Omental fat pad (tissue), 4 donors: ENCODE measurements around the gene CFAP20. TPM values are rescaled to one million over a fixed set of nuclear protein-coding genes. Genes with fewer than 3 reads are reported as not detected.
A peak's percentile ranks its signal among the peaks of the same experiment; 100 is the strongest.

ENCODE experiments used
- ATAC-seq: fragments of 150-250 bp; one replicate; pipeline ENCODE4 v1.9.1; 2016; ENCODE audit warnings: mild to moderate bottlenecking, moderate library complexity; ENCODE audit not compliant: low FRiP score
- DNase-seq: peaks from one replicate; pipeline ENCODE4 v3.0.0-alpha.2; 2019; ENCODE audit warnings: low spot score
- CTCF ChIP-seq, 3 donors: fragments of 450-650 bp; IDR thresholded peaks; one replicate each; pipeline ENCODE4 v1.5.1; 2016 to 2017; ENCODE audit warnings: antibody characterized with exemption in 3 of 3, mild to moderate bottlenecking in 3 of 3, moderate library complexity in 2 of 3
- total RNA-seq, 4 donors: library from RNA; depleted of rRNA; stranded (reverse); fragments of >200 nt; gene quantifications; one replicate each; pipeline ENCODE4 v1.1.0, GENCODE V29; 2016

The CFAP20 gene
- total RNA-seq, 4 donors from 2014 or later = 28.5 to 39.2 (median 33.8) TPM

GRCh38 chr16:58157951-58158540 is 28.9 kb upstream of the CFAP20 start:
- no peak for TF ChIP-seq CTCF (IDR thresholded peaks at IDR 0.05)
- DNase-seq (no peak), ATAC-seq (peak; percentile 14)

- ATAC-seq = no peak
- no peak for DNase-seq
- TF ChIP-seq CTCF (IDR thresholded peaks at IDR 0.05) = no peak
Observed at GRCh38 chr16:58157239-58157638, 28.1 kb upstream of the CFAP20 start.

GRCh38 chr16:58155839-58156238 is 26.7 kb upstream of the CFAP20 start:
- TF ChIP-seq CTCF (IDR thresholded peaks at IDR 0.05) = no peak
- ATAC-seq (no peak), DNase-seq (no peak)

GRCh38 chr16:58154345-58154744 is 25.2 kb upstream of the CFAP20 start:
- ATAC-seq (no peak), DNase-seq (no peak)
- no peak for TF ChIP-seq CTCF (IDR thresholded peaks at IDR 0.05)

- no peak for TF ChIP-seq CTCF (IDR thresholded peaks at IDR 0.05)
- ATAC-seq (no peak), DNase-seq (no peak)
Observed at GRCh38 chr16:58152246-58152868, 23.2 kb upstream of the CFAP20 start.

GRCh38 chr16:58148526-58148925 is 19.3 kb upstream of the CFAP20 start:
- no peak for ATAC-seq
- DNase-seq = no peak
- TF ChIP-seq CTCF (IDR thresholded peaks at IDR 0.05) = no peak

GRCh38 chr16:58148099-58148498 is 18.9 kb upstream of the CFAP20 start:
- no peak for TF ChIP-seq CTCF (IDR thresholded peaks at IDR 0.05)
- ATAC-seq = no peak
- DNase-seq = no peak
